H1 (cell line): ENCODE results near the gene GRM5. TPM values are rescaled to one million over a fixed set of nuclear protein-coding genes. Genes with fewer than 3 reads are reported as not detected.

Source experiments
- ASH2L ChIP-seq: fragments of 200-600, 300-600 bp; sonication (generic); IDR thresholded peaks from one replicate; pipeline ENCODE4 v1.7.1; 2017; ENCODE audit warnings: low read length
- FOSL1 ChIP-seq: IDR thresholded peaks from 2 replicates; pipeline ENCODE4 v1.6.1; 2011; ENCODE audit warnings: mild to moderate bottlenecking, low read depth, low read length, moderate library complexity; ENCODE audit not compliant: insufficient read depth
- GABPA ChIP-seq: IDR thresholded peaks from 2 replicates; pipeline ENCODE4 v1.6.1; 2011; ENCODE audit warnings: mild to moderate bottlenecking, low read length, moderate library complexity, borderline replicate concordance; ENCODE audit not compliant: insufficient read depth
- GTF2F1 ChIP-seq: IDR thresholded peaks from 2 replicates; pipeline ENCODE4 v1.6.1; 2012; ENCODE audit warnings: low read depth, low read length, improper control_type of control experiment, borderline replicate concordance
- KDM5A ChIP-seq: fragments of 200-600 bp; IDR thresholded peaks from 2 replicates; pipeline ENCODE4 v1.7.1; 2012; ENCODE audit warnings: mild to moderate bottlenecking, low read length, inconsistent platforms, mixed read lengths
- RFX5 ChIP-seq: IDR thresholded peaks from 2 replicates; pipeline ENCODE4 v1.6.1; 2011; ENCODE audit warnings: low read depth, low read length, improper control_type of control experiment, borderline replicate concordance
- SIX5 ChIP-seq: IDR thresholded peaks from 2 replicates; pipeline ENCODE4 v1.6.1; 2011; ENCODE audit warnings: mild to moderate bottlenecking, low read depth, low read length
- TEAD4 ChIP-seq: IDR thresholded peaks from 2 replicates; pipeline ENCODE4 v1.6.1; 2012; ENCODE audit warnings: low read depth, low read length, inconsistent platforms, mixed read lengths
- polyA plus RNA-seq, 7 experiments: library from polyadenylated mRNA; depleted of rRNA in 3 of 7; stranded (reverse) in 5 of 7; unstranded in 2 of 7; fragments of >200 nt in 5 of 7; fragments of 200-250 nt in 2 of 7; gene quantifications; 1 replicate in 5 of 7; 2 replicates in 1 of 7; 4 replicates in 1 of 7; pipeline versions ENCODE4 v1.2.1 to v1.2.3, GENCODE V29; 2011 to 2013; ENCODE audit warnings: missing spikeins in 2 of 7, mixed read lengths in 2 of 7
- total RNA-seq: library from RNA; stranded (reverse); fragmentation: NEBNext Ultra II Directional; extraction: Animal tissue kit (Norgen Biotek cat#: 25700); gene quantifications from 2 replicates; pipeline ENCODE4 v1.2.1, GENCODE V29; 2021
- TF ChIP-seq, protein P1 (sequence below): IDR thresholded peaks from 2 replicates; pipeline ENCODE4 v1.6.1; 2012; ENCODE audit warnings: inconsistent platforms

Gene GRM5
- total and polyA plus RNA-seq, 2 of the 8 experiments (the other 6 are each of a cell fraction or from before 2014, with no cell fraction given), result 0.15 to 0.43 TPM

GRCh38 chr11:88603091-88603867 lies 462.5 kb downstream of the GRM5 start (continued):
- TF ChIP-seq KDM5A (no peak), GABPA (no peak), RFX5 (no peak), GTF2F1 (no peak), TEAD4 (no peak), SIX5 (no peak), FOSL1 (no peak), ASH2L (no peak)
- TF ChIP-seq, protein P1, sequence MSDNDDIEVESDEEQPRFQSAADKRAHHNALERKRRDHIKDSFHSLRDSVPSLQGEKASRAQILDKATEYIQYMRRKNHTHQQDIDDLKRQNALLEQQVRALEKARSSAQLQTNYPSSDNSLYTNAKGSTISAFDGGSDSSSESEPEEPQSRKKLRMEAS, result no peak
